K562 (cell line): Measurements from ENCODE around the gene DMXL1. TPM values are rescaled to one million over a fixed set of nuclear protein-coding genes. Genes with fewer than 3 reads are reported as not detected.
A peak's percentile ranks its signal among the peaks of the same experiment; 100 is the strongest.

ENCODE experiments used
- ADNP ChIP-seq: fragments of 200-800 bp; sonication (Bioruptor generic); IDR thresholded peaks from 2 replicates; pipeline ENCODE4 v1.6.1; 2016; ENCODE audit warnings: missing genetic modification characterization, missing compliant biosample characterization
- ARID1B ChIP-seq: fragments of 450-650 bp; IDR thresholded peaks from 2 replicates; pipeline ENCODE4 v1.6.1; 2016; ENCODE audit warnings: antibody characterized with exemption, mild to moderate bottlenecking, inconsistent platforms
- CBFA2T2 ChIP-seq: fragments of 450-650 bp; conservative IDR thresholded peaks from 2 replicates; pipeline ENCODE4 v1.6.1; 2017; ENCODE audit warnings: mild to moderate bottlenecking
- CREB1 ChIP-seq, 2 experiments: sonication (generic) in 1 of 2; formaldehyde crosslinking in 1 of 2; IDR thresholded peaks; 2 replicates each; pipeline versions ENCODE4 v1.6.1 to v1.8.0; 2012 to 2022; ENCODE audit warnings: inconsistent platforms in 1 of 2, mild to moderate bottlenecking in 1 of 2, missing genetic modification reagents in 1 of 2, moderate library complexity in 1 of 2
- EGR1 ChIP-seq: fragments of 450-650 bp; conservative IDR thresholded peaks from 2 replicates; pipeline ENCODE4 v1.6.1; 2017; ENCODE audit warnings: mild to moderate bottlenecking
- FIP1L1 ChIP-seq: fragments of 200-400 bp; formaldehyde crosslinking; IDR thresholded peaks from 2 replicates; pipeline ENCODE4 v1.6.1; 2018; ENCODE audit warnings: mild to moderate bottlenecking, low read depth, low read length; ENCODE audit not compliant: poor library complexity, severe bottlenecking
- JUNB ChIP-seq: fragments of 450-650 bp; formaldehyde crosslinking; conservative IDR thresholded peaks from 2 replicates; pipeline ENCODE4 v1.4.0; 2020; ENCODE audit warnings: mild to moderate bottlenecking
- MTA1 ChIP-seq: fragments of 450-650 bp; IDR thresholded peaks from 2 replicates; pipeline ENCODE4 v1.6.1; 2017; ENCODE audit warnings: borderline replicate concordance
- NBN ChIP-seq: fragments of 450-650 bp; IDR thresholded peaks from 2 replicates; pipeline ENCODE4 v1.6.1; 2016; ENCODE audit warnings: low read depth, mild to moderate bottlenecking
- NFATC3 ChIP-seq: fragments of 450-650 bp; IDR thresholded peaks from 2 replicates; pipeline ENCODE4 v1.6.1; 2017; ENCODE audit warnings: mild to moderate bottlenecking
- RBBP5 ChIP-seq: fragments of 200-600 bp; sonication (generic); IDR thresholded peaks from 2 replicates; pipeline ENCODE4 v1.6.1; 2012; ENCODE audit warnings: borderline replicate concordance, mild to moderate bottlenecking, low read length, control low read depth, inconsistent platforms; ENCODE audit not compliant: insufficient read depth, poor library complexity, severe bottlenecking
- SIRT6 ChIP-seq: IDR thresholded peaks from one replicate; pipeline ENCODE4 v1.6.1; 2012; ENCODE audit warnings: low read depth, mild to moderate bottlenecking, control low read depth, inconsistent platforms, low read length, moderate library complexity
- SMARCE1 ChIP-seq: fragments of 450-650 bp; IDR thresholded peaks from 2 replicates; pipeline ENCODE4 v1.7.1; 2016; ENCODE audit warnings: mild to moderate bottlenecking
- XRCC3 ChIP-seq: fragments of 450-650 bp; IDR thresholded peaks from 2 replicates; pipeline ENCODE4 v1.6.1; 2017; ENCODE audit warnings: mild to moderate bottlenecking, moderate library complexity
- ZBTB8A ChIP-seq: fragments of 450-650 bp; IDR thresholded peaks from 2 replicates; pipeline ENCODE4 v1.6.1; 2018; ENCODE audit warnings: mild to moderate bottlenecking, moderate library complexity; ENCODE audit not compliant: partially characterized antibody
- ZFPM2 ChIP-seq: fragments of 250-450 bp; sonication (Bioruptor Pico); IDR thresholded peaks from 2 replicates; pipeline ENCODE4 v1.5.1; 2022; ENCODE audit warnings: mild to moderate bottlenecking
- ZNF232 ChIP-seq: sonication (generic); formaldehyde crosslinking; IDR thresholded peaks from 2 replicates; pipeline ENCODE4 v1.8.0; 2022; ENCODE audit warnings: mild to moderate bottlenecking, missing genetic modification reagents
- ZNF239 ChIP-seq: fragments of 250-450 bp; sonication (Bioruptor Pico); IDR thresholded peaks from 2 replicates; pipeline ENCODE4 v1.4.0; 2020; ENCODE audit warnings: mild to moderate bottlenecking
- polyA plus RNA-seq, 8 experiments: library from polyadenylated mRNA; depleted of rRNA in 4 of 8; stranded (reverse) in 5 of 8; unstranded in 3 of 8; fragments of >200 nt; fragmentation: Nextera tagmentation in 2 of 8; fragmentation: Illumina TruSeq in 1 of 8; extraction: Ambion mirVana in 2 of 8; extraction: Trizol in 1 of 8; gene quantifications; 2 replicates each; pipeline versions ENCODE4 v1.2.1 to v1.2.3, GENCODE V29; 2011 to 2014; ENCODE audit warnings: inconsistent platforms in 1 of 8, missing spikeins in 1 of 8
- total RNA-seq, 7 experiments: library from RNA; depleted of rRNA in 6 of 7; stranded (reverse); fragments of >200 nt in 6 of 7; fragmentation: Illumina TruSeq in 2 of 7; extraction: Trizol in 2 of 7; gene quantifications; 2 replicates each; pipeline versions ENCODE4 v1.2.1 to v1.2.3, GENCODE V29; 2011 to 2021; ENCODE audit warnings: low replicate concordance in 1 of 7
- TF ChIP-seq, protein P1 (sequence below): fragments of 250-450 bp; sonication (Bioruptor Pico); IDR thresholded peaks from 2 replicates; pipeline ENCODE4 v1.4.0; 2020; ENCODE audit warnings: mild to moderate bottlenecking, moderate library complexity, borderline replicate concordance
- TF ChIP-seq, protein P2 (sequence below): fragments of 450-650 bp; IDR thresholded peaks from 2 replicates; pipeline ENCODE4 v1.6.1; 2016; ENCODE audit warnings: mild to moderate bottlenecking
- TF ChIP-seq, protein P3 (sequence below): fragments of 450-650 bp; IDR thresholded peaks from 2 replicates; pipeline ENCODE4 v1.6.1; 2018; ENCODE audit not compliant: partially characterized antibody

The DMXL1 gene
- total and polyA plus RNA-seq, 9 of the 15 experiments (the other 6 are each of a cell fraction or from before 2014, with no cell fraction given), result 8.3 to 40.3 (median 30.6) TPM

DNA sequence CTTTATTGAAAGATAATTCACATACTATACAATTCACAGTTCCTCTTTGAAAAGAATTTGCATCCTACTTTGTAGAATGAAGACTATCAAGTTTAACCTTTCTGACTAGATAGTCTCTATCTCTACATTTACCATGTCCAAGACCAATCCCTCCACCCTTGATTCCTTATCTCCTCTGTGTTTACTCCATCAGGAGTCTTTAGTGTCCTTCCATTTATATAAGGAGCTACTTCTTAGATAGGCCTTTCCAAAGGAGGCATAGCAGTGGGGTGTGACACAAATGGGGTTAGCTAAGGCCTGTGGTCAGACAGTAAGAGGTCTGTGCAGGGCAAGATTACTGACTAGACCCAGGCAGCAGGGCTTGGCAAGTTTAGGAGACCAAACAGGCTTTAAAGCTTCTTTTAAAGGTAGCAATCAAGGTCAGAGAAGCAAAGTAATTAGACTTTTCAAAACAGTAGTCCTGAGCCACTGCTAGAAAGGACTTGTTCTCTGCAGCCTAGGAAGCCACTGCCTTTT, 11.1 kb upstream of the DMXL1 start (continued):
- TF ChIP-seq, protein P1, sequence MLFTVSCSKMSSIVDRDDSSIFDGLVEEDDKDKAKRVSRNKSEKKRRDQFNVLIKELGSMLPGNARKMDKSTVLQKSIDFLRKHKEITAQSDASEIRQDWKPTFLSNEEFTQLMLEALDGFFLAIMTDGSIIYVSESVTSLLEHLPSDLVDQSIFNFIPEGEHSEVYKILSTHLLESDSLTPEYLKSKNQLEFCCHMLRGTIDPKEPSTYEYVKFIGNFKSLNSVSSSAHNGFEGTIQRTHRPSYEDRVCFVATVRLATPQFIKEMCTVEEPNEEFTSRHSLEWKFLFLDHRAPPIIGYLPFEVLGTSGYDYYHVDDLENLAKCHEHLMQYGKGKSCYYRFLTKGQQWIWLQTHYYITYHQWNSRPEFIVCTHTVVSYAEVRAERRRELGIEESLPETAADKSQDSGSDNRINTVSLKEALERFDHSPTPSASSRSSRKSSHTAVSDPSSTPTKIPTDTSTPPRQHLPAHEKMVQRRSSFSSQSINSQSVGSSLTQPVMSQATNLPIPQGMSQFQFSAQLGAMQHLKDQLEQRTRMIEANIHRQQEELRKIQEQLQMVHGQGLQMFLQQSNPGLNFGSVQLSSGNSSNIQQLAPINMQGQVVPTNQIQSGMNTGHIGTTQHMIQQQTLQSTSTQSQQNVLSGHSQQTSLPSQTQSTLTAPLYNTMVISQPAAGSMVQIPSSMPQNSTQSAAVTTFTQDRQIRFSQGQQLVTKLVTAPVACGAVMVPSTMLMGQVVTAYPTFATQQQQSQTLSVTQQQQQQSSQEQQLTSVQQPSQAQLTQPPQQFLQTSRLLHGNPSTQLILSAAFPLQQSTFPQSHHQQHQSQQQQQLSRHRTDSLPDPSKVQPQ (CRISPR knock-in tag), result no peak
- no peak for TF ChIP-seq SIRT6
- TF ChIP-seq ZFPM2 (CRISPR knock-in tag), result no peak
- TF ChIP-seq, protein P2, sequence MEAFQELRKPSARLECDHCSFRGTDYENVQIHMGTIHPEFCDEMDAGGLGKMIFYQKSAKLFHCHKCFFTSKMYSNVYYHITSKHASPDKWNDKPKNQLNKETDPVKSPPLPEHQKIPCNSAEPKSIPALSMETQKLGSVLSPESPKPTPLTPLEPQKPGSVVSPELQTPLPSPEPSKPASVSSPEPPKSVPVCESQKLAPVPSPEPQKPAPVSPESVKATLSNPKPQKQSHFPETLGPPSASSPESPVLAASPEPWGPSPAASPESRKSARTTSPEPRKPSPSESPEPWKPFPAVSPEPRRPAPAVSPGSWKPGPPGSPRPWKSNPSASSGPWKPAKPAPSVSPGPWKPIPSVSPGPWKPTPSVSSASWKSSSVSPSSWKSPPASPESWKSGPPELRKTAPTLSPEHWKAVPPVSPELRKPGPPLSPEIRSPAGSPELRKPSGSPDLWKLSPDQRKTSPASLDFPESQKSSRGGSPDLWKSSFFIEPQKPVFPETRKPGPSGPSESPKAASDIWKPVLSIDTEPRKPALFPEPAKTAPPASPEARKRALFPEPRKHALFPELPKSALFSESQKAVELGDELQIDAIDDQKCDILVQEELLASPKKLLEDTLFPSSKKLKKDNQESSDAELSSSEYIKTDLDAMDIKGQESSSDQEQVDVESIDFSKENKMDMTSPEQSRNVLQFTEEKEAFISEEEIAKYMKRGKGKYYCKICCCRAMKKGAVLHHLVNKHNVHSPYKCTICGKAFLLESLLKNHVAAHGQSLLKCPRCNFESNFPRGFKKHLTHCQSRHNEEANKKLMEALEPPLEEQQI, result 0 out of 2 replicates have a peak, but pooled peaks have one; percentile 48
- TF ChIP-seq, protein P3, sequence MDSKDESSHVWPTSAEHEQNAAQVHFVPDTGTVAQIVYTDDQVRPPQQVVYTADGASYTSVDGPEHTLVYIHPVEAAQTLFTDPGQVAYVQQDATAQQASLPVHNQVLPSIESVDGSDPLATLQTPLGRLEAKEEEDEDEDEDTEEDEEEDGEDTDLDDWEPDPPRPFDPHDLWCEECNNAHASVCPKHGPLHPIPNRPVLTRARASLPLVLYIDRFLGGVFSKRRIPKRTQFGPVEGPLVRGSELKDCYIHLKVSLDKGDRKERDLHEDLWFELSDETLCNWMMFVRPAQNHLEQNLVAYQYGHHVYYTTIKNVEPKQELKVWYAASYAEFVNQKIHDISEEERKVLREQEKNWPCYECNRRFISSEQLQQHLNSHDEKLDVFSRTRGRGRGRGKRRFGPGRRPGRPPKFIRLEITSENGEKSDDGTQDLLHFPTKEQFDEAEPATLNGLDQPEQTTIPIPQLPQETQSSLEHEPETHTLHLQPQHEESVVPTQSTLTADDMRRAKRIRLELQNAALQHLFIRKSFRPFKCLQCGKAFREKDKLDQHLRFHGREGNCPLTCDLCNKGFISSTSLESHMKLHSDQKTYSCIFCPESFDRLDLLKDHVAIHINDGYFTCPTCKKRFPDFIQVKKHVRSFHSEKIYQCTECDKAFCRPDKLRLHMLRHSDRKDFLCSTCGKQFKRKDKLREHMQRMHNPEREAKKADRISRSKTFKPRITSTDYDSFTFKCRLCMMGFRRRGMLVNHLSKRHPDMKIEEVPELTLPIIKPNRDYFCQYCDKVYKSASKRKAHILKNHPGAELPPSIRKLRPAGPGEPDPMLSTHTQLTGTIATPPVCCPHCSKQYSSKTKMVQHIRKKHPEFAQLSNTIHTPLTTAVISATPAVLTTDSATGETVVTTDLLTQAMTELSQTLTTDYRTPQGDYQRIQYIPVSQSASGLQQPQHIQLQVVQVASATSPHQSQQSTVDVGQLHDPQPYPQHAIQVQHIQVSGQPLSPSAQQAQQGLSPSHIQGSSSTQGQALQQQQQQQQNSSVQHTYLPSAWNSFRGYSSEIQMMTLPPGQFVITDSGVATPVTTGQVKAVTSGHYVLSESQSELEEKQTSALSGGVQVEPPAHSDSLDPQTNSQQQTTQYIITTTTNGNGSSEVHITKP, result peak; percentile 43
- no peak for TF ChIP-seq EGR1
- no peak for TF ChIP-seq JUNB
- no peak for TF ChIP-seq RBBP5
- TF ChIP-seq XRCC3, result no peak
- no peak for TF ChIP-seq ZBTB8A
- peak; percentile 70 for TF ChIP-seq CBFA2T2
- peak; percentile 68 for TF ChIP-seq ADNP (tag)
- TF ChIP-seq ZNF239 (CRISPR knock-in tag), result no peak
- TF ChIP-seq MTA1, result 0 out of 2 replicates have a peak, but pooled peaks have one; percentile 42
- TF ChIP-seq FIP1L1, result no peak
- peak; percentile 33; the same call in 1 of the 2 replicates for TF ChIP-seq CREB1 (IDR thresholded peaks at IDR 0.05)
- peak; percentile 26; the same call in 1 of the 2 replicates for TF ChIP-seq CREB1 (CRISPR knock-in tag; IDR thresholded peaks at IDR 0.05)
- peak; percentile 87 for TF ChIP-seq ARID1B
- peak; percentile 69; the same call in 1 of the 2 replicates for TF ChIP-seq SMARCE1
- TF ChIP-seq ZNF232 (CRISPR knock-in tag), result no peak
- TF ChIP-seq NBN, result 0 out of 2 replicates have a peak, but pooled peaks have one; percentile 28
- no peak for TF ChIP-seq NFATC3
